ENCODE measurements around the gene MEGF6.

MEGF6 gene

DNA sequence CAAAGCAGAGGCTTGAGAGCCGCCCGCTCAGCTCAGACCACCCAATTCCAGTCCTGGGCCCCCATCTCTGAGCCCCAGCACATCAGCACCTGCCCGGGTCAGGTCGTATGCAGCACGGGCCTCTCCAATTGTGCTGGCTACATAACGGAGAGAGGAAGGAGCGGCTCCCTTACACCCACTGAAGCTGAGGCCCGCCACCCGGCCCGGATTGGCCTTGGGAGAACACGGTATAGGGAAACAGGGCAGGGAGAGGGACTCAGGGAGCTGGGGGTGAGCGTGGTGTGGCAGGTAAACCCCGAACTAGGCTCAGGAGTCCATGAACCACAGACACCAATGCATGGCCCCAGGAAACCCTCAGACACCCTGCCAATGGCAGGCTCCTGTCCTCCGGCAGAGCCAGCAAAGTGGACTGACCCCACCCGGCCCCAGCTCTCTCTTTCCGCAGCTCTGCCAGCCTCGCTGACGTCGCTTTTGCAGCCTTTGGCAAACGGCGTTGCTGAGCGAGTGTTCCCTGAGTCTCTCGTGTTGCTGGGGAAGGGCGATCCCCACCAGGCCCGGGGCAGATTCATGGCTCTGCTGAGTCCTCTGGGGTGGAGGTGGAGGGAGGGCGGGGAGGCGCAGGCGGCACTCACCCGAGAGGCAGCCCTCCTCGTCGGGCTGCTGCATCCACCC lies 16.5 kb downstream of the MEGF6 start:
- Histone ChIP-seq H3K36me3 (replicated peaks; ENCODE audit: low read depth, low read length) (no peaks in the 10 kb centered on the region), H3K9ac (ENCODE audit: low read length) (no peak overlapping the region), H3K27ac (ENCODE audit: low read length) (no peak overlapping the region), H2AFZ (ENCODE audit: low read depth, low read length) (no peak overlapping the region), H4K20me1 (ENCODE audit: insufficient read depth, low read length) (no peaks in the 10 kb centered on the region), H3K4me1 (ENCODE audit: low read length) (no peaks in the 10 kb centered on the region), H3K9me3 (ENCODE audit: insufficient read depth, low read length) (no peaks in the 10 kb centered on the region), H3K4me2 (ENCODE audit: low read length) (no peak overlapping the region), H3K79me2 (ENCODE audit: low read length) (no peaks in the 10 kb centered on the region), H3K4me3 (ENCODE audit: low read length) (no peak overlapping the region), H3K27me3 (ENCODE audit: low read depth, low read length) (no peaks in the 10 kb centered on the region)
- TF ChIP-seq, protein P1, sequence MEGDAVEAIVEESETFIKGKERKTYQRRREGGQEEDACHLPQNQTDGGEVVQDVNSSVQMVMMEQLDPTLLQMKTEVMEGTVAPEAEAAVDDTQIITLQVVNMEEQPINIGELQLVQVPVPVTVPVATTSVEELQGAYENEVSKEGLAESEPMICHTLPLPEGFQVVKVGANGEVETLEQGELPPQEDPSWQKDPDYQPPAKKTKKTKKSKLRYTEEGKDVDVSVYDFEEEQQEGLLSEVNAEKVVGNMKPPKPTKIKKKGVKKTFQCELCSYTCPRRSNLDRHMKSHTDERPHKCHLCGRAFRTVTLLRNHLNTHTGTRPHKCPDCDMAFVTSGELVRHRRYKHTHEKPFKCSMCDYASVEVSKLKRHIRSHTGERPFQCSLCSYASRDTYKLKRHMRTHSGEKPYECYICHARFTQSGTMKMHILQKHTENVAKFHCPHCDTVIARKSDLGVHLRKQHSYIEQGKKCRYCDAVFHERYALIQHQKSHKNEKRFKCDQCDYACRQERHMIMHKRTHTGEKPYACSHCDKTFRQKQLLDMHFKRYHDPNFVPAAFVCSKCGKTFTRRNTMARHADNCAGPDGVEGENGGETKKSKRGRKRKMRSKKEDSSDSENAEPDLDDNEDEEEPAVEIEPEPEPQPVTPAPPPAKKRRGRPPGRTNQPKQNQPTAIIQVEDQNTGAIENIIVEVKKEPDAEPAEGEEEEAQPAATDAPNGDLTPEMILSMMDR (IDR thresholded peaks at IDR 0.05; ENCODE audit: low read depth, low read length): no peak
- no peak for TF ChIP-seq EZH2phosphoT487 (IDR thresholded peaks at IDR 0.05; ENCODE audit: low read depth)

- no peaks in the 10 kb centered on the region for H3K27me3 ChIP-seq (ENCODE audit: low read depth, low read length)
These were observed 17.6 kb downstream of the MEGF6 start for GRCh38 chr1:3593745-3594144.

DNA sequence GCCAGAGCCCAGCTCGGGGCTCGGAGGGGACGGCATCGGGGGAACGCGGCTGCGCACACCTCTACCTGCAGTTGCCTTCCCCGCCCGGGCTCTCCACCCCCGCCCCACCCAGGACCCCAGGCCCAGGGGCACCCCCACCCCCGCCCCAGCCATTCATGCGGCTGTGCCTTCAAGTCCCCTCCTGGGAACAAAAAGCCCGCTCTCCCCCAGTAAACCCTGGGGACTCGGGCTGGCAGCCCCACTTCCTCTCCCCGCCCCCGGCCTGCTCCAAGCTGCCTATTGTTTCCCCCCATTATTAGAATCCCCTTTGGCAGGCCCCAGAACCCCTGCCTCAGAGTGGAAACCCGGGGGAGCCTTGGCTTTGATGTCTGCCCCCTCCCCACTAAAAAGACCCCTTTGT lies 18.0 kb downstream of the MEGF6 start:
- no peak overlapping the region for H2AFZ ChIP-seq (ENCODE audit: low read depth, low read length)
- TF ChIP-seq EZH2phosphoT487 (IDR thresholded peaks at IDR 0.05; ENCODE audit: low read depth): no peak
- TF ChIP-seq, protein P1 (IDR thresholded peaks at IDR 0.05; ENCODE audit: low read depth, low read length): no peak
- H3K4me3 ChIP-seq (ENCODE audit: low read length): no peak overlapping the region
- no peak overlapping the region for H3K9ac ChIP-seq (ENCODE audit: low read length)
- H3K27ac ChIP-seq (ENCODE audit: low read length): no peak overlapping the region
- H3K4me1 ChIP-seq (ENCODE audit: low read length): no peaks in the 10 kb centered on the region
- H3K27me3 ChIP-seq (ENCODE audit: low read depth, low read length): no peaks in the 10 kb centered on the region
- H4K20me1 ChIP-seq (ENCODE audit: insufficient read depth, low read length): no peaks in the 10 kb centered on the region
- H3K36me3 ChIP-seq (replicated peaks; ENCODE audit: low read depth, low read length): no peaks in the 10 kb centered on the region
- no peaks in the 10 kb centered on the region for H3K9me3 ChIP-seq (ENCODE audit: insufficient read depth, low read length)
- H3K79me2 ChIP-seq (ENCODE audit: low read length): no peaks in the 10 kb centered on the region
- no peak overlapping the region for H3K4me2 ChIP-seq (ENCODE audit: low read length)

More at GRCh38 chr1:3593745-3594144, 17.6 kb downstream of the MEGF6 start:
- Histone ChIP-seq H3K9me3 (ENCODE audit: insufficient read depth, low read length) (no peaks in the 10 kb centered on the region), H3K4me1 (ENCODE audit: low read length) (no peaks in the 10 kb centered on the region), H3K36me3 (replicated peaks; ENCODE audit: low read depth, low read length) (no peaks in the 10 kb centered on the region), H3K27ac (ENCODE audit: low read length) (no peak overlapping the region), H3K9ac (ENCODE audit: low read length) (no peak overlapping the region), H3K4me3 (ENCODE audit: low read length) (no peak overlapping the region), H3K79me2 (ENCODE audit: low read length) (no peaks in the 10 kb centered on the region), H2AFZ (ENCODE audit: low read depth, low read length) (no peak overlapping the region), H4K20me1 (ENCODE audit: insufficient read depth, low read length) (no peaks in the 10 kb centered on the region), H3K4me2 (ENCODE audit: low read length) (no peak overlapping the region)
- TF ChIP-seq, protein P1 (IDR thresholded peaks at IDR 0.05; ENCODE audit: low read depth, low read length): no peak
- no peak for TF ChIP-seq EZH2phosphoT487 (IDR thresholded peaks at IDR 0.05; ENCODE audit: low read depth)

DNA sequence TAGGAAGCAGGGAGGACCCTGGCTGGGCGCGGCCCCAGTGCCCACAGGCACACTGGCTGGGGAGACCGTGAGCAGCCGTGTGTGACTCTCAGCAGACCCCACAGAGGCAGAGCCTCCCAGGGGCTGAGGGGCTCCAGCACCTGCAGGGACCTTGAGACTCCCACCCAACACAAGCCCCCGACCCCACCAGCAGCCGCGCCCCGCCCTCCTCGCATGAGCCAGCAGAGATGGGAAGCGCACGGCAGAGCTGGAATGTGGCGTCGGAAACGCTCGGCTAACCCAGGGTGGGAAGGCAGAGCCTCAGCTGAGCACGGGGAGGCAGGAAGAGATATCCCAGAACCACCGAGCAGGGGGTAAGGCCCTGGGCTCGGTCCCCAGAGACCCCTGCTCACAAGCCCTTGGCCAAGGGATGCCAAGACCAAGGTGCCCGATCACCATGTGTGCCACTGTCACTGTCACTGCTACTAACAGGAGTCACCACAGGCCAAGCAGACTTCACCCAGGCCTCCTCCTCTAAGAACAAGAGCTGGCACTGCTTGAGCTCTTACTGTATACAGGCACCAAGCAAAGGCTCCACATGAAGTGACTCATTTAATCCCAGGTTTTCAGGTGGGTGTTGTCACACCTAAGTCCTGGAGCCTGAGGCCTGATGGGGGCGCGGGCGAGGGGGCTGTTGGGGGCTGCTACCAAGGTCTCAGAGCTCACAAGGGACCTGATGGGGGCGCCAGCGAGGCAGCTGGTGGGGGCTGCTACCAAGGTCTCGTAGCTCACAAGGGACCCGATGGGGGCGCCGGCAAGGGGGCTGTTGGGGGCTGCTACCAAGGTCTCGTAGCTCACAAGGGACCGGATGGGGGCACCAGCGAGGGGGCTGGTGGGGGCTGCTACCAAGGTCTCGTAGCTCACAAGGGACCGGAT lies 20.1 kb downstream of the MEGF6 start:
- Histone ChIP-seq H3K4me1 (ENCODE audit: low read length) (no peaks in the 10 kb centered on the region), H3K4me2 (ENCODE audit: low read length) (no peak overlapping the region), H3K79me2 (ENCODE audit: low read length) (no peaks in the 10 kb centered on the region), H2AFZ (ENCODE audit: low read depth, low read length) (no peak overlapping the region), H3K9me3 (ENCODE audit: insufficient read depth, low read length) (no peaks in the 10 kb centered on the region), H3K9ac (ENCODE audit: low read length) (no peak overlapping the region), H4K20me1 (ENCODE audit: insufficient read depth, low read length) (no peaks in the 10 kb centered on the region), H3K27ac (ENCODE audit: low read length) (no peak overlapping the region), H3K36me3 (replicated peaks; ENCODE audit: low read depth, low read length) (no peaks in the 10 kb centered on the region), H3K4me3 (ENCODE audit: low read length) (no peak overlapping the region), H3K27me3 (ENCODE audit: low read depth, low read length) (no peaks in the 10 kb centered on the region)
- TF ChIP-seq, protein P1 (IDR thresholded peaks at IDR 0.05; ENCODE audit: low read depth, low read length): peak; percentile 7; the same call in 1 of the 2 replicates
- no peak for TF ChIP-seq EZH2phosphoT487 (IDR thresholded peaks at IDR 0.05; ENCODE audit: low read depth)

Measured in OCI-LY3 (cell line).